ENCODE results near the gene CFAP221. TPM values are rescaled to one million over a fixed set of nuclear protein-coding genes. Genes with fewer than 3 reads are reported as not detected.

Gene CFAP221
- total RNA-seq, result 5.4 TPM

DNA sequence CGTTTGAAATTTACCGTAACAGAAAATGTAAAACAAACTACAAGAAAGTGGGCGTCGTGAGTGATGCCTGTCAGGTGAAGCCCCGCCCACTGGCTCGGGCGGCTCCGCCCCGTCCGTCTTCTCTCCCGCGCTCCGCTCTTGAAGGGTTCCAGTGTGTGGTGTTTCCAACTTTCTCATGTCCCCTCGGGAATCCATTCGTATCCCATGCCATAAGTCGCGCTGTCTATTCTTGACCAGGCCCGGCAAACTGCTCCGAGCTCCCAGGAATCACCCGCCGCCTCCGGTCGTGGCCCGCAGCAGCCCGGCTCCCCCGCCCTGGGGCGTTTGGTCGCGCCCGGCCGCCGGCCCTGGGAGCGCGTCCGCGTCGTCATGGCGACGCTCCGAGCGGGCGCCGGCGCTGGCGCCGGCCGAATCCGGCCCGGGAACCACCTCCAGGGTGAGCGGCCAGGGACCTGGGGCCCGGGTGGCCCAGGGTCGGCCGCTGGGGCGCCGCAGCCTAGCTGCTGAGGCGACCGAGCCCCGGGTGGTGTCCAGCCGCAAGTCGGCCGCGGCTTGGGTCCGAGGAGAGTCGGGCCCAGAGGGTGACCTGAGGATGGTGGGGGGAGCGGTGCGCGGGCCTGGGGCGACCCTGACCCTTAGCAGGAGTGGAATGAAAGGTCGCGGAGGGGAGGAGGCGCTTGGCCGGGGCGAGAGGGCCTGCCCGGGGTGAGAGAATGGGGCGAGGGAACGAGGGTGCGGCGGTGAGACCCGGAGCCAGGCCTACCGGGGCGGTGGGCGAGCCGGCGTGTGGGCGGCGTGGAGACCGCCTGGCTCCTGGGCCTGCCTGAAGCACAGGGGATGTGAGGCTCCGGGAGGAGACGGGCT lies at the start of gene CFAP221:
Gene CFAP221, plus strand, starts transcription at position 375 of the 864 bp plus-strand sequence. CDS start 1,683 bp downstream, outside the sequence.
- DNase-seq (ENCODE audit: low spot score), result peak; percentile 65

DNA sequence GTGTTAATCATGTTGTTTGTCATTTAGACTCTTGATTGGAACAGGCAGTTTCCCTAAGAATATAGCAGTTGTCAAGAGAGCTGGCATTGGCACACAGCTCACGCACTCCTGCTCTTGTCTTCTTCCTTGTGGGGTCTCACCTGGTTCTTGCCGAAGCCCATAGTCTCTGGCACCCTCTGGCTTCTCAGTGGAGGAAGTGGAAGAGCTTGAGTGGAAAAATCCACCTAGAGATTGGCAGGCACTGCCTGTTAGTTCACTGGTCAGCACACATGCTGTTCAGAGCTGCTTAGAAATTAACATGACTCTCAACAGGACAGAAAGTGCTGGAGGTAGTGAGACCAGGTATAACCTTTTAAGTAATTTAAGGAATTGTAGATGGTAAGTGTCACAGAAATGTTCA lies 48.3 kb upstream of the CFAP221 start:
- DNase-seq (ENCODE audit: low spot score), result no peak

DNA sequence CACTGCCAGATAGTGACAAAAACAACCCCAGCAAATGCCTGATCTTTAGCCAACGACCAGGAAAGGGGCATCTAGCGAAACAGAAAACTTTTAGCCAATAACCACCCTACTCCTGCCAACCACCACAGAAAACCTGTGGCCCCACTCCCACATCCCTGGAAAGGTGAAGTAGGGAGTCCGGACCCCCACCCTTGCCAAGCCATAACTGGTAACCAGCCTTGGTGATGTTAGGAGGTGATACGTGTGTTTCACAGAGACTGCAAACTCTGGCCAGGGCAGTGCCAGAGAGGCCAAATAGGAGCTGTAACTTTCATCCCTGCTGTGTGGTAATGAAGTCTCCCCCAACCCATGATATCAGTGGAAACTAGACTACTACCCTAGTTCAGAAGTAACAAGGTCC lies 47.6 kb upstream of the CFAP221 start:
- no peak for DNase-seq (ENCODE audit: low spot score)

GRCh38 chr2:119508756-119509155 lies 35.5 kb upstream of the CFAP221 start:
- no peak for DNase-seq (ENCODE audit: low spot score)

DNA sequence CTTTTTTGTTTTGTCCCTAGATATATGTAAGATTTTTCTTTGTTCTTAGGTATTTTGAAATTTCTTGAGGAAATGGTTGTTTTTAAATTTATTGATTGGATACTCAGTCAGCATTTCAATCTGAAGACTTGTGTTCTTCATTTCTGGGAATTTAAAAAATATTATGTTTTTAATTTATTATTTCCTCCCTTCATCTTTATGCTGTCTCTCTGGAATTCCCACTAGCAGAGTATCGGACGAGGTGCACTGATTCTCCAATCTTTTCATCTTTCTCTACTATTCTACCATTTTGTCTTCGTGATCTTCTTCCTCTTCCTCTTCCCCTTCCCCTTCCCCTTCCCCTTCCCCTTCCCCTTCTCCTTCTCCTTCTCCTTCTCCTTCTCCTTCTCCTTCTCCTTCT lies 32.3 kb upstream of the CFAP221 start:
- no peak for DNase-seq (ENCODE audit: low spot score)

- DNase-seq (ENCODE audit: low spot score), result no peak
Observed at GRCh38 chr2:119512946-119513345, 31.3 kb upstream of the CFAP221 start.

GRCh38 chr2:119513832-119514231 lies 30.4 kb upstream of the CFAP221 start:
- no peak for DNase-seq (ENCODE audit: low spot score)

DNA sequence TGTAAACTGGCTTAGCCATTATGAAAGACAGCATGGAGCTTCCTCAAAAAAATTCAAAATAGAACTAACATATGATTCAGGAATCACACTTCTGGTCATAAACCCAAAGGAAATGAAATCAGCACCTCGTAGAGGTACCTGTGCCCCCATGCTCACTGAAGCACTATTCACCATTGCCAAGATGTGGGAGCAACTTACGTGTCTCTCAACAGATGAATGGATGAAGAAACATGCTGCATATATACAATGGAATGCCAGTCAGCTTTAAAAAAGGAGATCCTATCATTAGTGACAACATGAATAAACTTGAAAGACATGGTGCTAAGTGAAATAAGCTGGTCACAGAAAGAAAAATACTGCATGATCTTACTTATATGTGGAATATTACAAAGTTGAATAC lies 28.1 kb upstream of the CFAP221 start:
- DNase-seq (ENCODE audit: low spot score), result no peak

GRCh38 chr2:119517433-119517832 lies 26.8 kb upstream of the CFAP221 start:
- DNase-seq (ENCODE audit: low spot score), result peak; percentile 57

DNA sequence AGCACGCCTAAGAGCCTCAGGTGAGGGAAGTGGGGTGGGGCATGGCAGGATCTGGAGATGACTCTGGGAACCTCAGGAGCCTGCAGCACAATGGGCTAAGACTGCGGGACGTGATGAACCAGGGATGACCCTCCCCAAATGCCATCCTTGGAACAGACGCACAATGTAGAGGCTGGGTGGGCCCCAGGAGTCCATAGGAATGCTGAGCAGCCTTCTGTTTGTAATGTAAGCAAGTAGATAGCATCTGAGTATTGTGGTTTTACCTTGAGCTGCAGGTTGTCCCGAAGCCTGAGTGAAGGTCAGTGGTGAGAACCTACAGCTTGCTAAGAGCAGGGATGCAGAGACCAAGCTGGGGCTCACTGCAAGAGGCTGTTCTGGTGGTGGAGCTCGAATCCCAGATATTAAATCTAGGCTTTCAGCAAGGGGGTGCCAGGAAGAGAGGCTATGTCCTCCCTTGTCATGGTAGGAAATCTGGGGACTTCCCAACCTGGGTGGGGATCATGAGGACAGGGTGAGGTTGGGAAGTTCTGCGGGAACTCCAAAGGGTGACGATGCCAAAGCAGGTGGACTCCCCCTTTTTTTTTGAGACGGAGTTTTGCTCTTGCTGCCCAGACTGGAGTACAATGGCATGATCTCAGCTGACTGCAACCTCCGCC lies 25.7 kb upstream of the CFAP221 start:
- DNase-seq (ENCODE audit: low spot score), result no peak

GRCh38 chr2:119519057-119519408 lies 25.2 kb upstream of the CFAP221 start:
- no peak for DNase-seq (ENCODE audit: low spot score)

GRCh38 chr2:119520696-119521432 lies 23.4 kb upstream of the CFAP221 start:
- no peak for DNase-seq (ENCODE audit: low spot score)

DNA sequence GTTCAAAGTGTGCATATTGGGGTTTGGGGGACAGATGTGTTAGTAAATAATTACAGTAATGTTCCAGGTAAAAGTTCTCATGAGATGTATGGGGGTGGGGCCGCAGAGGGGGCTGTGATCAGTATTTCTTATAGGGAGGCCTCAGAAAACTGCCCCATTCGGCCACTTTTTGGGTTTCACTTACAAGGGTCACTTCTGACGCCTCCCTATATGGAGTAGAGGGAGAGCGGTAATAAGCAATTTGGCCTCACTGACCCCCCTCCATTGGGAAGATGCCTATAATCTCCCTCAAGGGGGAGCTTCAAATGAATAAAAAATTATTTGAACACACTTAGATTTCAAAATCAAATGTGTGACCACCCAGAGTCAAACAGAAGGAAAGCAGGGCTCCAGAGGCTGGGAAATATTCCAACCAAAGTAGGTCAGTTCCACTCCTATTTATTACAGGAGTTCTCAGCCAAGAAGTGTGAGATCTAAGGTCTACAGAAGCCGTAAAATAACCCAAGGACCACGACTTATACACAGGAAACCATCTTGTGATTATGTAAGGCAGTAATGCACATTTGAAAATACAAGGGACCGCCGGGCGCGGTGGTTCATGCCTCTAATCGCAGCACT lies 22.7 kb upstream of the CFAP221 start:
- DNase-seq (ENCODE audit: low spot score), result no peak

DNA sequence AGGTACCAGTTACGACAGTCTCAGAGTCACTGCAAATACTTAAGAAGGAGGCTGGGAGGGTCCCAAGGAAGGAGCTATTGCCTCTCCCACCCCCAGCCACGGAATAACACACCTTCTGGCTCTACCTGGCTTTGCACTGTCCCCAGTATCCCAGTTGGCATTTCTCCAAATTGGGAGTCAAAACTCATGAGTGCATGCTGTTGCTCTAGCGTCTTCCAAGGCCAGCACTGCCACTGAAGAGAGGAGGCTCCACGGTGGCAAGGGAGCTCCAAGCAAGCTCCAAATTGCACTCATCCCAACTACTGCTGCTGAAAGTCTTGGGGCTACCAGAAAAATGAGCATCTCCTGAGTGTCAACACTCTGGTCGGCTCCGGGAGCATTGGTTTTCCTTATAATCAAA lies 21.6 kb upstream of the CFAP221 start:
- no peak for DNase-seq (ENCODE audit: low spot score)

DNA sequence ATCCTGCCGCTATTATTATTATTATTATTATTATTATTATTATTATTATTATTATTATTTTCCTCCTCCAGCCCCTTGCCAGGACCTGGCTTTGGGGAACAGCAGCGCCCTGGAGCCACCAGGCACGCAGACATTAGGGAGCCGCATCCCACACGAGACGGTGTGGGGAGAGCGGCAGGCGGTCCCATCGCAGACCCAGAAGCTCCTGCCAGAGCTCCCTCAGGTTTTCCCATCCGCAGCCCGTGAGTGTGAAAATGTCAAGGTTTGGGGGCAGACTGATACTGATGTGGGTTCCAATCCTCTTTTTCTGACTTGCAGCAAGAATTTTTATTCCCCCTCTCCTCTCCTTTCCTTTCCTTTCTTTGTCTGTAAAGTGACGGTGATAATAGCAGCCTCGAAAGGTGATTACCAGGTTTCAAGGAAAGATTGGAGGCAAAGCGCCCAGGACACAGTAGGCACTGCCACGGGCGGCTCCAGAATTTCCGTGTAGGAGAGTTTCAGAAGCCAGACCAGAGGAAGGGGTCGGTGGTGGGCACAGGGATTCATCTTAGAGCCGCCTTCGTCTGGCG lies 20.8 kb upstream of the CFAP221 start:
- no peak for DNase-seq (ENCODE audit: low spot score)

DNA sequence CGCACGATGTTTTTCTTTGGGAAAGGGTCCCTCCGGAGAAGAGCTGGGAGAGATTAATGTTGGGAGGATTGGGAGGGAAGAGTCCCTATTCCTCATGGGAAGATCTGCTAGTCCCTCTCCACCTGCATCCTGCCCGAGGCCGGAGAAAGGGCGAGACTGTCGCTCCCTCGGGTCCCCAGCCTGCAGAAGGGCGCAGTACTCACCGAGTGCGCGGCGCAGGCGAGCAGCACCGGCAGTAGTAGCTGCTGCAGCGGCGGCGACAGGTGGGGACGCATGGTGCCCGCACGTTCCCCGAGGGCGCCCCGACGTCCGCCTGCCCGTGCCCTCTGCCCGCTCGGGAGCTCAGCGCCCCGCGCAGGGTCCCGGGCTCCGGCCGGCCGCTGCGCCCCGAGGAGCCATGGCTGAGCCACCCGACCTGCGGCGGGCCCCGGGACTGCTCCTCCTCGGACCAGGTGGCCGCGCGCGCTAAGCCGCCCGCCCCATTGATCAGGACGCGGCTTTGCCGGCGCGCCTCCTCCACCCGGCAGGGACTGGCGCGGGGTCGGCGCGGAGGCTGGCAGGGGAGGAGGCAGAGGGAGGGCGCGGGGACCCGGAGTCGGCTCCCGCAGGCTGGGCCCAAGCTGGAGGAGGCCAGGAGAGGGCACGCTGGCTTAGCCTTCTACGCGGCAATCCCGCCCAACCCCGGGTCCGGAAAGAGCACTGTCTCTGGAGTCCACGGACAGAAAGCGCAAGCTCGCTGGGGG lies 20.1 kb upstream of the CFAP221 start, which contains the start of gene SCTR:
Gene SCTR, minus strand, starts transcription at position 532 of the 743 bp plus-strand sequence. Its CDS starts 257 bp downstream, at position 275.
- DNase-seq (ENCODE audit: low spot score), result no peak

DNA sequence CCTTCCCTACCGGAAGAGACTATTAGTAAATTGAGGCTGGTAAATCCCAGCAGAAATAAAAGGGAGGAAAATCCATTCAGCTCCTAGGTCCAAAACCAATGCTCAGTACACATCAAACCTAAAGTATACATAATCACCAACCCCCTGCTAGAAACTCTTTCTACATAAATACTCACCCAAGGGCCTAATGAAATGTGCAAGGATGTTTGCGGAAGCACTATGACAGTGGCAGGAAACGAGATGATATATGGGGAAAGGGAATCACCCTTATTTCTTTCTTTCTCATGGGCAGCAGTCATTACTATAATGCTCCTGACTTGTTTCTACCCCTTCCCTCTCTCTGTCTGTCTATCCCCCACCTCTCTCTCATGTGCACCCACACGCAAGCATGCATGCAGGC lies 18.6 kb upstream of the CFAP221 start:
- DNase-seq (ENCODE audit: low spot score), result no peak

DNA sequence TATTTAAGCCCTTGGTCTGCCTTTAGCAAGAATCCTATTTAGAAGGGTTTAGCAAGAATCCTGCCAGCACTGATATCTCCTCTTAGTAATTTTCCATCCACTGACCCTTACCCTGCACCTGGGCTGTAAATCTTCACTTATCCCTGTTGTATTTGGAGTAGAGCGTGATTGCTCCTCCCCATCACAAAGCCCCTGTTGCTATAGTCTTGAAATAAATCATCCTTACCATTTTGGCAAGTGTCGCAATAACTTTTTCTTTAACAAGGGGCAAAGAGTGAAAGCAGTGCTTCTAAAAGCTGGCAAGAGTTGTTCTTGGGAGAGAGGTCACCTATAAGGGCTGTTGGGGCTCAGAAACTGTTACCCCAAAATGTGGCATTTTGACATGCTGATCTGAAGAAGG lies 16.2 kb upstream of the CFAP221 start:
- no peak for DNase-seq (ENCODE audit: low spot score)

DNA sequence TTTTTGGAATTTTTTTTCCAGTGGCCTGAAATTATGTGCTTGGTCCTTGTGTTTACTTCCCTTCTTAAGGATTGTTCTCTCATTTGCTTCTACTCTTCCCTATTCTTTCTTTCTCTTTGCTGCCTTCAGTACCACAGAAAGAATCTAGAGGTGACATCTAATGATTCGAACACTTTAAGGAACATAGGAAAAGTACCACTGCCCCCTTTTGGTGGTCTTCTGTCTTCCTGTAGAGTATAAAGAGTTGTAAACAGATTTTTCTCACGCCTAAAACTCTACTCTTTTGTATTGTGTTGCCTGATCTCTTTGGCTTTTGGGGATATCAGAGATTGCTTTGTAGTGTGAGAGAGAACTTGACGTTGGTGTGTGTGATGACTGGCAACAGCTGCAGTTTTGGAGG lies 13.0 kb upstream of the CFAP221 start:
- no peak for DNase-seq (ENCODE audit: low spot score)

GRCh38 chr2:119533560-119533959 lies 10.7 kb upstream of the CFAP221 start:
- no peak for DNase-seq (ENCODE audit: low spot score)

DNA sequence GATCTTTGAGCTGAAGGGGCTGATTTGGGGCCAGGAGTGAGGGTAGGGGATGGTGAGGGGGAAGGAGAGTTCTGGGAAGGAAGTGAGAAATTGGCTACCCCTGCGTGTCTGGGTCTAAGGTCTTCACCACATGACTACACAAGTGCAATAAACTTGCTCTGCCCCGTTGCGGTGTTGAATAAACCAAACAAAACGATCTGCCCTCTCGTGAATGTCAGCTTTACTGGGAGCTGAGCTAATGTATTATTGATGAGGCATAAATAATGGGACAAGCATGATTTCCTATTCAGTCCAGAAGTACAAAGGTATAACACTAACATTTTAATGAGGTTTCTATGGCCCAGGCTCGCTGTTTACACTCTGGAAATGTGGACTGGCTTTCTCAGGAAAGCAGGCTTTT lies 8.0 kb upstream of the CFAP221 start:
- no peak for DNase-seq (ENCODE audit: low spot score)
